HG03064 (cell line): ENCODE results near the gene SPRYD3.
"Not testable (repeated sequence)": the region's sequence is repeated elsewhere in the genome, so short reads cannot be mapped to it uniquely, and the experiment has no call there.

Source experiments
- ATAC-seq: cut with Tn5 transposase; IDR thresholded peaks from one replicate; pipeline ENCODE4 v1.9.1; 2021; ENCODE audit warnings: low read depth; ENCODE audit not compliant: unreplicated experiment

The SPRYD3 gene

DNA sequence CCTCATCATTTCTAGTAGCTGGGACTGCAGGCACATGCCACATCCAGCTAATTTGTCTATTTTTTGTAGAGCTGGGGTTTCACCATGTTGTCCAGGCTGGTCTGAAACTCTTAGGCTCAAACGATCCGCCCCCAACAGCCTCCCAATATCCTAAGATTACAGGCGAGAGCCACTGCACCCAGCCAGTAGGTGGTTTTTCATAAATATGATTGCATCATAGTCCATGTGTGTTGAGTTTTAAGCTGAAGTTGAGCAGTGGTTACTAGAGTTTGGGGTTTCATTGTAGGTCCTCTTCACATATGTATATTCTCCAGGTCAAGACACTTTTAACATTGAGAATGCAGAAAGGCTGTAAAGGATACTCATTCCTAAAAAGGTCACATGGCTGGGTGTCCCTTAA is 42.4 kb downstream of the SPRYD3 start:
- ATAC-seq = no peak

DNA sequence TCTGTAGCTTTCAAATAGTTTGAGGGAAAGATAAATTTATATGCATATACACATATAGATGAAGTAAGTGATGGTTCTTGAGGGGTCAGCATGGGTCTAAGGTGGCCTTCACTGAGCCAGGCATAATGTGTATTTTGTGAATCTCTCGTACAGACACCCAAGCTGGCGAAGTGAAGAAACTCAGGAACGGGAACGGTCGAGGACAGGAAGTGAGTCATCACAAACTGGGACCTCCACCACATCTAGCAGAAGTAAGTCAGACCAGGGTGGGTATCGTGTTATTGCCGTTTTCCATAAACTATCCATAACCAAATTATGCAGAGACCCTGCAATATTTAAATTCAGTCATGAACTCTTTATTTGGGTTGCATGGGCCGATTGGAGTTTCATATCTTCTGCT is 44.7 kb downstream of the SPRYD3 start:
- ATAC-seq = no peak

DNA sequence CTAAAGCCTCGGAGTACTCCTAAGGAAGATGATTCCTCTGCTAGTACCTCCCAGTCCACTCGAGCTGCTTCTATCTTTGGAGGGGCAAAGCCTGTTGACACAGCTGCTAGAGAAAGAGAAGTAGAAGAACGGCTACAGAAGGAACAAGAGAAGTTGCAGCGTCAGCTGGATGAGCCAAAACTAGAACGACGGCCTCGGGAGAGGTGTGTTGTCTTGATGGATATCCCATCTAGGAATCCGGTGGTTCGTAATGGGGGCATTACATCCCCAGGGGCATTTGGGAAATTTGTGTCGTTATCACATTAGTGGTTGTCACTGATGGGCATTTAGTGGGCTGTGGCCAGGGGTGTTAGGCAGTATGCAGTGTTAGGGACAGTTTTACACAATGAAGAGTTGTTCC is 45.4 kb downstream of the SPRYD3 start:
- not testable (repeated sequence) for ATAC-seq

DNA sequence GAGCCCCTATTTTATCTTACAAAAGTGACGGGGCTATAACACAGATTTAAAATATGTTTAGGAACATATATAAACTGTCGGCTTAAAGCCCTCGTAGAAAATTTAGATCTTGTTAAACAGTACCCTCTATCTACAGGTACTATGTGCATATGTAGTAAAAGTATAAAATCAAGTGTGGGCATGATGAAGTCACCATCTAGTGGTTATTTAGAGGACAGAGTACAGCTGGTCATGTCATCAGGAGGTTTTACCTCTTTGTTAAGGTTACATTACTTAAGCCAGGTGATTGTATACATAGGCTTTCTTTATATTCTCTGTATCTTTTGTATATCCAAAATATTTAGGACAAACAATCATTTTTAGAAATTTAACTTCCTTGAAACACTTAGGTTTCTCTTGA is 47.6 kb downstream of the SPRYD3 start:
- no peak for ATAC-seq

DNA sequence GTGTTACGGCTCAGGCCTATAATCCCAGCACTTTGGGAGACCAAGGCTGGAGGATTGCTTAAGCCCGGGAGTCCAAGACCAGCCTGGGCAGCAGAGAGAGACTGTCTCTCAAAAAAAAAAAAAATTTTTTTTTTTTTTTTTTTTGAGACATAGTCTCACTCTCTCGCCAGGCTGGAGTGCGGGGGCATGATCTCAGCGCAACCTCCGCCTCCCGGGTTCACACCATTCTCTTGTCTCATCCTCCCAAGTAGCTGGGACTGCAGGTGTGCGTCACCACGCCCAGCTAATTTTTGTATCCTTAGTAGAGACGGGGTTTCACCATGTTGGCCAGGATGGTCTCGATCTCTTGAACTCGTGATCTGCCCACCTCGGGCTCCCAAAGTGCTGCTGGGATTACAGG is 52.2 kb downstream of the SPRYD3 start:
- ATAC-seq = not testable (repeated sequence)

DNA sequence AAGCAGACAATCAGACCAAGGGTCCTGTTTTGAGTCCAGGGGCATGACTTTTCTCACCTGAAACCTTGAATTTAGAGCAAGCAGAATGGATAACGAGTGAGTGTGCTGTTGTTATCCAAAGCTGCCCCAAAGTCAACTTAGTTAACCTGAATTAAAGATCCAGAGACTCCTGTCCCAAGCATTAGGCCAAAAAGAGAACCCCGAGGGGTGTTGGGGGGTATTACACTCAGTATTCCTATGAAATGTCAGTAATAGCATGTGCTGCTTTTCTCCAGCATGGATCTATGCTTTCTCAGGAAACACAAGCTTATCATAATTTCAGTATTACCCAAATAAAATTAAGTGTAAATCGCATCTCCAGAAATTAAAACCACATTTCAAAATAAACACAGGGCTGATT is 53.9 kb downstream of the SPRYD3 start:
- no peak for ATAC-seq

DNA sequence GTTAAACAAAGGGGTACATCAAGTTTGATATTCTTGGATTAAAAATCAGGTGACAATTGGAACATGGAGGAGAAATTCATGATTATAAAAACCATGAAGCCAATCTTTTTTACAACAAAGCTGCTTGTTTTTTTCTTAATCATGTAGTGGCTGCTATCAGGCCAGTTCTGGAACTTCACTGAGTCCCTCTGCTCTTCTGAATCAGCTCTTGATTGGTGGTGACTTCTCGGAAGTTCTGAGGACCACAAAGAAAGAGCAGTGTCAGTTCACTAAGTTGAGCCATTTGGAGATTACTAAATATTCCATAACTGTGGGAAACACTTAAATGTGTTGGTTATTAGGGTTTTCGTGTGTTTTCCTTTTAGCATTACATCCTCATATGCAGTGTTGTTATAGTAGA is 64.5 kb downstream of the SPRYD3 start:
- ATAC-seq = no peak
